Activated T-cell treated with anti-CD3 and anti-CD28 coated beads, Interleukin-2, amount 50 U/mL, for 72 hours (primary cell): Measurements from ENCODE around the gene PKP3. TPM values are rescaled to one million over a fixed set of nuclear protein-coding genes. Genes with fewer than 3 reads are reported as not detected.
"Not testable (repeated sequence)": the region's sequence is repeated elsewhere in the genome, so short reads cannot be mapped to it uniquely, and the experiment has no call there.

Experiments
- ATAC-seq, 2 donors: fragments of 150-1000 bp; cut with Tn5 transposase; replicated peaks in 1 of 2; 2 replicates each; pipeline ENCODE4 v1.10.0; 2021; ENCODE audit warnings: moderate library complexity in 2 of 2, mild to moderate bottlenecking in 1 of 2
- DNase-seq, 2 donors: peaks; one replicate each; pipeline ENCODE4 v3.0.0; 2021 to 2022; ENCODE audit warnings: mixed read lengths in 1 of 2
- H3K27ac Mint-ChIP-seq: one replicate; pipeline ENCODE4 v1.8.0; 2022; ENCODE audit warnings: mild to moderate bottlenecking, moderate library complexity, mixed read lengths
- H3K27me3 Mint-ChIP-seq: one replicate; pipeline ENCODE4 v1.8.0; 2022; ENCODE audit warnings: low read depth, mixed read lengths
- H3K36me3 Mint-ChIP-seq, 2 donors: one replicate each; pipeline ENCODE4 v1.8.0; 2022; ENCODE audit warnings: mixed read lengths in 2 of 2, mild to moderate bottlenecking in 1 of 2; ENCODE audit not compliant: insufficient read depth in 2 of 2
- H3K4me1 Mint-ChIP-seq: one replicate; pipeline ENCODE4 v1.8.0; 2022; ENCODE audit warnings: low read depth, mixed read lengths
- H3K4me3 Mint-ChIP-seq, 2 donors: one replicate each; pipeline ENCODE4 v1.8.0; 2022; ENCODE audit warnings: mild to moderate bottlenecking in 2 of 2, mixed read lengths in 2 of 2, moderate library complexity in 2 of 2
- H3K9me3 Mint-ChIP-seq, 2 donors: one replicate each; pipeline ENCODE4 v1.8.0; 2022; ENCODE audit warnings: mixed read lengths in 2 of 2
- total RNA-seq, 2 donors: library from RNA; stranded (reverse); gene quantifications; one replicate each; pipeline ENCODE4 v1.2.3, GENCODE V29; 2022

PKP3 gene
- total RNA-seq, 2 donors from 2014 or later = 0.16 to 1.2 TPM

GRCh38 chr11:418343-419247 lies 24.6 kb downstream of the PKP3 start:
- DNase-seq = no peak
- Mint-ChIP-seq H3K4me3 (no peak overlapping the region), H3K27ac (no peak overlapping the region), H3K4me1 (peaks cover 24% of the 10 kb centered on the region), H3K27me3 (no peaks in the 10 kb centered on the region), H3K36me3 (no peaks in the 10 kb centered on the region), H3K9me3 (no peaks in the 10 kb centered on the region)
- ATAC-seq = no peak

GRCh38 chr11:419248-420005 lies 25.4 kb downstream of the PKP3 start:
- H3K27ac Mint-ChIP-seq = no peak overlapping the region

GRCh38 chr11:420054-420910 lies 26.3 kb downstream of the PKP3 start:
- ATAC-seq (no peak), DNase-seq (no peak)
- H3K27me3 Mint-ChIP-seq = no peaks in the 10 kb centered on the region
- peaks cover 11% of the 10 kb centered on the region for H3K4me1 Mint-ChIP-seq
- H3K36me3 Mint-ChIP-seq = peaks cover 2% of the 10 kb centered on the region in 2 donors
- H3K4me3 Mint-ChIP-seq = no peak overlapping the region
- H3K27ac Mint-ChIP-seq = no peak overlapping the region
- no peaks in the 10 kb centered on the region for H3K9me3 Mint-ChIP-seq

More at GRCh38 chr11:419248-420005, 25.4 kb downstream of the PKP3 start:
- no peak for ATAC-seq
- Mint-ChIP-seq H3K36me3 (no peaks in the 10 kb centered on the region), H3K27me3 (no peaks in the 10 kb centered on the region), H3K4me1 (peaks cover 19% of the 10 kb centered on the region), H3K9me3 (no peaks in the 10 kb centered on the region), H3K4me3 (no peak overlapping the region)
- DNase-seq = no peak

- Mint-ChIP-seq H3K27ac (no peak overlapping the region), H3K27me3 (no peaks in the 10 kb centered on the region)
These were observed 26.9 kb downstream of the PKP3 start for GRCh38 chr11:420911-421321.

GRCh38 chr11:422249-422656 lies 28.2 kb downstream of the PKP3 start:
- Mint-ChIP-seq H3K36me3 (peaks cover 2% of the 10 kb centered on the region in 2 donors), H3K4me3 (no peak overlapping the region), H3K9me3 (no peaks in the 10 kb centered on the region), H3K4me1 (no peaks in the 10 kb centered on the region), H3K27ac (no peak overlapping the region), H3K27me3 (no peaks in the 10 kb centered on the region)
- ATAC-seq (no peak), DNase-seq (no peak)

More at GRCh38 chr11:420911-421321, 26.9 kb downstream of the PKP3 start:
- DNase-seq (no peak), ATAC-seq (no peak)
- H3K36me3 Mint-ChIP-seq = peaks cover 2% of the 10 kb centered on the region in 2 donors
- no peak overlapping the region for H3K4me3 Mint-ChIP-seq
- H3K9me3 Mint-ChIP-seq = no peaks in the 10 kb centered on the region
- peaks cover 5% of the 10 kb centered on the region for H3K4me1 Mint-ChIP-seq

DNA sequence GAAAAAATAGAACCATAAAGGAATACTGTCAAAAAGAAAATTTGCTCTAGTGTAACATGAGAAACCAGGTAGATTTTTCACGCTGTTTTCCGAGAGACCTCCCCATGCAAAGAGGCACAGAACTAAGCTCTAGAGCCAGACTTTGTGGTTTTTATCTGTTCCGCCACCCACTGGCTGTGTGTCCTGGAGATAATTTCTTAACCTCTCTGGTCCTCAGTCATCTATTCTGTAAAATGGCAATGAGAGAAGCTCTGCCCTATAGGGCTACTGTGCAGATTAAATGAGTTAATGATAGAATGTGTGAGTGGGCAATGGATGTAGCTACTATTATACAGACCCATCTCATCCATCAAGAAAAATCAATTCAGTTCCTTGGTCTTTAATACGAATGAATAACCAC lies 30.2 kb downstream of the PKP3 start:
- Mint-ChIP-seq H3K27me3 (no peaks in the 10 kb centered on the region), H3K4me1 (no peaks in the 10 kb centered on the region), H3K9me3 (no peaks in the 10 kb centered on the region), H3K27ac (peak overlapping the region; percentile 69), H3K4me3 (no peak overlapping the region), H3K36me3 (peaks cover 2% of the 10 kb centered on the region in 2 donors)
- ATAC-seq = no peak
- no peak for DNase-seq

GRCh38 chr11:424766-425165 lies 30.8 kb downstream of the PKP3 start:
- not testable (repeated sequence) for H3K27me3 Mint-ChIP-seq, DNase-seq, ATAC-seq, H3K4me3 Mint-ChIP-seq, H3K36me3 Mint-ChIP-seq, H3K4me1 Mint-ChIP-seq, H3K9me3 Mint-ChIP-seq
- peak overlapping the region; percentile 69 for H3K27ac Mint-ChIP-seq

GRCh38 chr11:425301-425700 lies 31.3 kb downstream of the PKP3 start:
- ATAC-seq (no peak), DNase-seq (no peak)
- H3K36me3 Mint-ChIP-seq = peaks cover 2% of the 10 kb centered on the region in 2 donors
- no peaks in the 10 kb centered on the region for H3K9me3 Mint-ChIP-seq
- no peak overlapping the region for H3K27ac Mint-ChIP-seq
- no peak overlapping the region for H3K4me3 Mint-ChIP-seq
- no peaks in the 10 kb centered on the region for H3K27me3 Mint-ChIP-seq
- H3K4me1 Mint-ChIP-seq = no peaks in the 10 kb centered on the region

- H3K27ac Mint-ChIP-seq = no peak overlapping the region
- no peaks in the 10 kb centered on the region for H3K9me3 Mint-ChIP-seq
- DNase-seq = no peak
- ATAC-seq = no peak
- H3K27me3 Mint-ChIP-seq = no peaks in the 10 kb centered on the region
- no peak overlapping the region for H3K4me3 Mint-ChIP-seq
- peaks cover 2% of the 10 kb centered on the region in 2 donors for H3K36me3 Mint-ChIP-seq
- H3K4me1 Mint-ChIP-seq = no peaks in the 10 kb centered on the region
These were observed 32.8 kb downstream of the PKP3 start for GRCh38 chr11:426851-427250.

DNA sequence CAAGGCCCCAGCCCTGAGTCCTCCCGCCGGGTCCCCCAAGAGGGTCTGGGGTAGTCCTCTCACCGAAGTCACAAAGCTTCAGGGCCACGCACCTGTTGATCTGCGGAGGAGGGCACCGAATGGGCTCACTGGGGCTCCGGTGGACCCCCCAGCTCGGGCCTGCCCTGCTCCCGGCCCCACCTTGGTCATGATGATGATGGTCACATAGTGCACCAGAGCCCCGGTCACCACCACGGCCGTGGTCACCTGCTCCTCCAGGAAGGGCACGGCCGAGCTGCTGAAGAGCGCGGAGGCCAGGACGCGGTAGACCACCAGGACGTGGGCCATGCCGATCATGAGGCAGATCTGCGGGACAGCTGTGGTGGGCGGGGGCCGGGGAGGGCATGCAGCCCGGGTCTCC lies 34.3 kb downstream of the PKP3 start:
- DNase-seq = no peak
- H3K27me3 Mint-ChIP-seq = no peaks in the 10 kb centered on the region
- H3K36me3 Mint-ChIP-seq = peaks cover 2% of the 10 kb centered on the region in 2 donors
- no peaks in the 10 kb centered on the region for H3K4me1 Mint-ChIP-seq
- no peak overlapping the region for H3K27ac Mint-ChIP-seq
- no peak for ATAC-seq
- no peak overlapping the region for H3K4me3 Mint-ChIP-seq
- no peaks in the 10 kb centered on the region for H3K9me3 Mint-ChIP-seq

- no peak overlapping the region for H3K4me3 Mint-ChIP-seq
- no peaks in the 10 kb centered on the region for H3K9me3 Mint-ChIP-seq
- ATAC-seq = no peak
- no peaks in the 10 kb centered on the region for H3K27me3 Mint-ChIP-seq
- H3K36me3 Mint-ChIP-seq = peaks cover 2% of the 10 kb centered on the region in 2 donors
- no peak for DNase-seq
- no peak overlapping the region for H3K27ac Mint-ChIP-seq
- H3K4me1 Mint-ChIP-seq = no peaks in the 10 kb centered on the region
These were observed 35.4 kb downstream of the PKP3 start for GRCh38 chr11:429391-429790.

DNA sequence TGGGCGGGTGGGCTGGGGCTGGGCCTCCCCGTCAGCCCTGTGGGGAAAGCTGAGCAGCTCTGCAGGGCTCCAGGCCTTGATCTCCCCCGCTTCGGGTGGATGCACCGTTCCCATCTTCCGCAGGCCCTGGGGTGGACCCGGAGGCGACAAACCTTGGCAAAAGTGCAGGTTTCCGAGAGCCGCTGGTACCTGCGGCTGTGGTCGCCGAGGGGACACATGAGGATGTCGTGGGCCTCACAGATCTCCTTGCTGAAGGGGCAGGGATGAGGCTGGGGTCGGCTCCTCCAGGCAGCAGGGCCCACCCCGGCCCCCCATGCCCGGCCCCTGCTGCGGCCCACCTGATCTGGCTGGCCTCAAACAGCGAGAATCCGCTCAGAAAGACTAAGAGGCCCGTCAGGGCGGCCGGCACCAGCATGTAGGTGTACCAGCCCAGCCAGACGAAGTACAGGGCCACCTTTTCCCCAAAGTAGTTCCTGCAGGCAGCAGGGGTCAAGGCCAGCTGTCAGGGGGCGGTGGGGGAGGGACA lies 36.0 kb downstream of the PKP3 start:
- Mint-ChIP-seq H3K4me3 (no peak overlapping the region), H3K27me3 (no peaks in the 10 kb centered on the region), H3K4me1 (no peaks in the 10 kb centered on the region), H3K9me3 (no peaks in the 10 kb centered on the region), H3K36me3 (no peaks in the 10 kb centered on the region), H3K27ac (no peak overlapping the region)
- no peak for ATAC-seq
- no peak for DNase-seq
